ENCODE data around the gene ABCC1. TPM values are rescaled to one million over a fixed set of nuclear protein-coding genes. Genes with fewer than 3 reads are reported as not detected.

The ABCC1 gene
- total RNA-seq, 1 donor from 2014 or later = 38.7 TPM

- TF ChIP-seq CTCF (conservative IDR thresholded peaks at IDR 0.05) = no peak
Observed at GRCh38 chr16:16108759-16109158, 159.3 kb downstream of the ABCC1 start.

GRCh38 chr16:16109453-16110110 is 160.2 kb downstream of the ABCC1 start:
- H3K27ac Mint-ChIP-seq (ENCODE audit: unreplicated experiment) = no peak overlapping the region
- H3K9me3 Mint-ChIP-seq = no peaks in the 10 kb centered on the region
- no peak for DNase-seq (ENCODE audit: low read depth, low spot score)

More at GRCh38 chr16:16108759-16109158, 159.3 kb downstream of the ABCC1 start:
- H3K36me3 Mint-ChIP-seq (ENCODE audit: low read depth) = peaks cover 20% of the 10 kb centered on the region
- no peak overlapping the region for H3K27ac Mint-ChIP-seq (ENCODE audit: unreplicated experiment)
- no peak overlapping the region for H3K4me3 Mint-ChIP-seq
- H3K9me3 Mint-ChIP-seq = no peaks in the 10 kb centered on the region
- no peaks in the 10 kb centered on the region for H3K4me1 Mint-ChIP-seq
- DNase-seq (ENCODE audit: low read depth, low spot score) = no peak
- no peaks in the 10 kb centered on the region for H3K27me3 Mint-ChIP-seq (ENCODE audit: low read depth)

GRCh38 chr16:16110111-16110490 is 160.7 kb downstream of the ABCC1 start:
- Mint-ChIP-seq H3K9me3 (no peaks in the 10 kb centered on the region), H3K4me3 (no peak overlapping the region), H3K27me3 (ENCODE audit: low read depth) (no peaks in the 10 kb centered on the region), H3K27ac (ENCODE audit: unreplicated experiment) (no peak overlapping the region), H3K36me3 (ENCODE audit: low read depth) (peaks cover 21% of the 10 kb centered on the region), H3K4me1 (no peaks in the 10 kb centered on the region)
- TF ChIP-seq CTCF (conservative IDR thresholded peaks at IDR 0.05) = no peak
- no peak for DNase-seq (ENCODE audit: low read depth, low spot score)

More at GRCh38 chr16:16109453-16110110, 160.2 kb downstream of the ABCC1 start:
- Mint-ChIP-seq H3K27me3 (ENCODE audit: low read depth) (no peaks in the 10 kb centered on the region), H3K36me3 (ENCODE audit: low read depth) (peaks cover 17% of the 10 kb centered on the region), H3K4me3 (no peak overlapping the region), H3K4me1 (no peaks in the 10 kb centered on the region)
- no peak for TF ChIP-seq CTCF (conservative IDR thresholded peaks at IDR 0.05)

GRCh38 chr16:16111639-16112038 is 162.2 kb downstream of the ABCC1 start:
- DNase-seq (ENCODE audit: low read depth, low spot score) = no peak
- Mint-ChIP-seq H3K27me3 (ENCODE audit: low read depth) (no peaks in the 10 kb centered on the region), H3K4me3 (no peak overlapping the region), H3K27ac (ENCODE audit: unreplicated experiment) (no peak overlapping the region), H3K9me3 (no peaks in the 10 kb centered on the region), H3K4me1 (no peaks in the 10 kb centered on the region), H3K36me3 (ENCODE audit: low read depth) (peaks cover 18% of the 10 kb centered on the region)
- TF ChIP-seq CTCF (conservative IDR thresholded peaks at IDR 0.05) = no peak

GRCh38 chr16:16112450-16113053 is 163.1 kb downstream of the ABCC1 start:
- no peak overlapping the region for H3K27ac Mint-ChIP-seq (ENCODE audit: unreplicated experiment)
- H3K27me3 Mint-ChIP-seq (ENCODE audit: low read depth) = no peaks in the 10 kb centered on the region
- TF ChIP-seq CTCF (conservative IDR thresholded peaks at IDR 0.05) = no peak
- H3K4me3 Mint-ChIP-seq = no peak overlapping the region
- H3K36me3 Mint-ChIP-seq (ENCODE audit: low read depth) = peaks cover 26% of the 10 kb centered on the region
- no peaks in the 10 kb centered on the region for H3K4me1 Mint-ChIP-seq
- no peak for DNase-seq (ENCODE audit: low read depth, low spot score)
- no peaks in the 10 kb centered on the region for H3K9me3 Mint-ChIP-seq

Data from neural crest cell (in vitro differentiated cells).